GM19324 (cell line): ENCODE results near the gene RCCD1.
"Not testable (repeated sequence)": the region's sequence is repeated elsewhere in the genome, so short reads cannot be mapped to it uniquely, and the experiment has no call there.

ENCODE experiments used
- ATAC-seq: cut with Tn5 transposase; IDR thresholded peaks from one replicate; pipeline ENCODE4 v1.9.1; 2021; ENCODE audit warnings: mild to moderate bottlenecking, moderate library complexity; ENCODE audit not compliant: unreplicated experiment, low FRiP score

RCCD1 gene

GRCh38 chr15:90954712-90955623 lies at the start of gene RCCD1:
RCCD1 (plus strand) TSS chr15:90954884; CDS start chr15:90956735, 1,851 bp downstream.
- peak; percentile 93 for ATAC-seq

- ATAC-seq: no peak
These were observed 49.1 kb upstream of the RCCD1 start for GRCh38 chr15:90905306-90906180.

GRCh38 chr15:90906181-90906849 lies 48.4 kb upstream of the RCCD1 start:
- ATAC-seq: no peak

- no peak for ATAC-seq
These were observed 47.5 kb upstream of the RCCD1 start for GRCh38 chr15:90907051-90907660.

- no peak for ATAC-seq
These were observed 46.7 kb upstream of the RCCD1 start for GRCh38 chr15:90907838-90908507.

GRCh38 chr15:90909449-90909848 lies 45.2 kb upstream of the RCCD1 start:
- ATAC-seq: not testable (repeated sequence)

- ATAC-seq: no peak
These were observed 44.7 kb upstream of the RCCD1 start for GRCh38 chr15:90909976-90910375.

GRCh38 chr15:90910441-90911301 lies 44.0 kb upstream of the RCCD1 start:
- ATAC-seq: no peak

- ATAC-seq: no peak
These were observed 43.4 kb upstream of the RCCD1 start for GRCh38 chr15:90911302-90911623.

- no peak for ATAC-seq
These were observed 42.5 kb upstream of the RCCD1 start for GRCh38 chr15:90911906-90912769.

GRCh38 chr15:90912770-90913075 lies 42.0 kb upstream of the RCCD1 start:
- ATAC-seq: no peak

GRCh38 chr15:90913398-90913944 lies 41.2 kb upstream of the RCCD1 start:
- no peak for ATAC-seq

GRCh38 chr15:90914305-90915080 lies 40.2 kb upstream of the RCCD1 start:
- ATAC-seq: no peak

- no peak for ATAC-seq
These were observed 39.4 kb upstream of the RCCD1 start for GRCh38 chr15:90915216-90915807.

GRCh38 chr15:90915808-90916440 lies 38.8 kb upstream of the RCCD1 start:
- no peak for ATAC-seq

GRCh38 chr15:90916461-90916860 lies 38.2 kb upstream of the RCCD1 start:
- ATAC-seq: no peak
